ENCODE results near the gene KCNJ9.
"Not testable (repeated sequence)": the region's sequence is repeated elsewhere in the genome, so short reads cannot be mapped to it uniquely, and the experiment has no call there.

Gene KCNJ9

DNA sequence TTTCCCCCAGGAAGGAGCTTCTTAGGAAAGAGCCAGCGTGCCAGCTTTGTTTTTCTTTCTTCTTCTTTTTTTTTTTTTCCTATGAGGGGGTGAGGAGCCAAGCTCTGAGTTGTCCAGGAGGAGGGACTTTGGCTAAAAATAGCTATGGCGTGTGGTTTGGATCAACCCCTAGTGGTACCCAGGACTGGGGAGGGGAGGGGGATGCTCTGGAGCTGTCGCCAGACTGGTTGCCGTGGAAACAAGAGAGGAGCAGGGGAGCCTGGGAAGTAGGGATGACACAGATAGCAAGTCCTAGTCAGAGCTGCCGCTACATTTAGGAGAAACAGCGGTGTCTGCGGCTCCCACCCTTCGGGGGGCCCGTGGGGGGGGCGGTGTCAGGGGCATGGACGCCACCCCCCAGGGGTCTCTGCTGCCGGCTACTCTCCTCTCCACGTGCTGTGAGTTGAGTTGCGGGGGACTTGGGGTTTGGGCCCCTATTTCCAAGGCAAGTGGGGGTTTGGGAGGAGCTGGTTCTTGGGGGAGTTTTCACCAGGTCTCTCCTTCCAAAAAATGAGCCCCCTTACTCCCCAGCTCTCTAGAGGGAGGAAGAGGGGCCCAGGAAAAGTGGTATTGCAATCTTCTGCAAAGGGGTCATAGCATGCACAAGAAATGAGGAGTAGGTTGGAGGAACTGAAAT lies at the start of gene KCNJ9:
Gene KCNJ9 (plus strand): TSS at position 278 of the 676 bp plus-strand sequence. CDS start 2,493 bp downstream, outside the sequence.
- peak; percentile 68 for DNase-seq

DNA sequence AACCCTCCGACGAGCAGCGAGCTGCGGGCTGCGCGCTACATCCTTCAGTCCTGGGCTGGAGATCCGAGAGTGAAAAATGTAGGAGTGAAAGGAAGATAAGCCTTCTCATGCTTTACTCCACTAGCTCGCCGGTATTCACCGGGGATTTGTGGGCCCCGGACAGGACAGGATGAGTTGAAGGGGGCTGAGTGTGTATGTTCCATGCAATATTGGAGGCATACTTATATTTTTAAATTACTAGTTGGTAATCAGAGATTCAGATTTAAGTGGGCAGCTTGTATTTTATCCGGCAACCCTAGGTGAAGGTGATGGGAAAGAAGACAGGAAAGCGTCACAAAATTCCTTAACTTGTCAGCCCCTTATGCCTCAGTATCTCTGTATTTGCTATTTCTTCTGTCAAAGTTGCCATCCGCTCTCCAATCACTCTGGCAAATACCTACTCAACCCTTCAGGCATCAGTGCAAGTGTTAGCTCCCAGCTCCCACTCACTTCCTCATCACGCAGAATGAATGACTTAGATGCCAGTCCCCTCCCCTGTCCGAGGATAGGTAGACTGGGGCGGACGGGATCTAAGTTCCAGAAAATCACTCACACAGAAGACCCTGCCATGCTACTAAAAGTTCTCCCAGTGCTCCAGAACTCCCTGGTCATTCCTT lies 49.0 kb upstream of the KCNJ9 start:
- DNase-seq = peak; percentile 25

DNA sequence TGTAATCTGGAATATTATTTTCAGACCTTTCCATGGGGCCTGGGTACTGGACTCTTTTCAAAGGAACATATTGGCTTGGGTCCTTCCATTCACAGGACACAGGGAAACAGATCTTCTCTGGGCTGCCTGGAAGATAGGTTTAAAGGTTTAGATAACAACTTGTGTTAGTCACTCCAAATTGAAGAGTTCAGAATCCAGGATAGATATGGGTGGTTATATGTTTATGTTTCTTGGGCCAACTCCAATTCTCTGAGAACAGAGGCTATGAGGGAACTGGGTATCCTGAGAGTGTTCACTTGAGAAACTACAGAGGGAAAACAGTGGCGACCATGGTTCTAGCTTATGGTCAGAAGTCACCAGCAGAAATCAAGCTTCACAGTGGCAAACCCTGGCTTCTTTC lies 40.9 kb upstream of the KCNJ9 start:
- no peak for DNase-seq

DNA sequence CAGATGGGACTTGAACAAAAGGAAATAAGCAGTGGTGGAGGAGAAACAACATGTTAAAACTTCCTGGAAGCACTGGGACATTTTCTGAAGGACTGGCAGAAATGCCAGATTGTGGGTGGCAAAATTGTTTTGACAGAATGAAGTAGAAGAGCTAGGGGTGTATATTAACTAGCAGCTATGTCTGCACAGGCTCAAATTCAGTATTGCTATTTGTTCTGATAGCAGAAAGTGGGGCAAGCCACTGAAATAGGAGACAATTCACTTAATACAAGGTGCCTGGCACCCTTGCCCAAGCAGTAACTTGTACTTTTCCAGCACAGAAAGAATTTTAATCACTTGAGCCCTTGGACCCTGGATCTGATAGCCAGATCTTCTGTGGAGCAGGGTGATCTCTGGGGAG lies 37.8 kb upstream of the KCNJ9 start:
- no peak for DNase-seq

DNA sequence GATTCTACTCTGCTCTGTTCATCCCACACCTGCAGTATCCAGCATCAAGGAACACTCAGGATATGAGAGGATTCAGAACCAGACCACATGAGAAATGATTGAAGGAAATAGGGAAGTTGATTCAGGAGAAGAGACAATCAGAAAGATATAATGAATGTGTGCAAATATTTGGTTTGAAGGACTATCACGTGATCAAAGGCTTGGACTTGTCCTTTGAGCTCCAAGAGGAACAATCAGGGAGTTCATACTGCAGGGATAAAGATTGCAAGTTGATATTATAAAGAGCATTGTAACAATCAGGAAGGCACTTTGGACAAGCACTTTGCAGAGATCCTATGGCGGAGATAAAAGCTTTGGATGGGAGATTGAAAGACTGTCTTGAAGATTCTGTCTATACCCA lies 35.7 kb upstream of the KCNJ9 start:
- no peak for DNase-seq

DNA sequence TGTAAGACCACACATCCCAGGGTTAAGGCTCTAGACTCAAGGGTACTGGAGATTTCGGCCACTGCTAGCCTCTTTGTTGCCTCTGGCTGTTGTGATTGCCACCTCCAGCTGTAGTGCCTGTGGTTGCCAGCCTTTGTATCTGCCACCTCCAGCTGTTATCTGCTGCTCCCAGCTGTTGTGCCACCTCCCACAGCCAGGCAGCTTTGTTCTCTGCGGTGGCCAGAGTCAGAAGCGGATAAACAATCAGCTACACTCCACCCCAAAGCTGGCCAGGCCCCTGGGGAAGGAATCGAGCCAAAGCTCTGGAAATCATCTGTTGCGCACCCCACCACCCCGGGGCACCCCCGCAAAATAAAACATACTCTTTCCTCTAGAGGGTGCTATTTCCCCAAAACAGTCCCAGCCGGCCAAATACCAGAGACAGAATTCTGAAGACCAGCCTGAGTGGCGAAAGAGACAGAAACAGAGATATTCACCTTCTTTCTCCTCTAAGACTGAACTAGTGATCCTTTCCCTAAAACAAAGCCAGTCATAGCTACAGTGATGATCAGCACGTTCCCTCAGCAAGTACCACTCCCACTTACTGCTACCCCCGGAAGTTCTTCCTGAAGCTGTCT lies 34.7 kb upstream of the KCNJ9 start:
- peak; percentile 51 for DNase-seq

DNA sequence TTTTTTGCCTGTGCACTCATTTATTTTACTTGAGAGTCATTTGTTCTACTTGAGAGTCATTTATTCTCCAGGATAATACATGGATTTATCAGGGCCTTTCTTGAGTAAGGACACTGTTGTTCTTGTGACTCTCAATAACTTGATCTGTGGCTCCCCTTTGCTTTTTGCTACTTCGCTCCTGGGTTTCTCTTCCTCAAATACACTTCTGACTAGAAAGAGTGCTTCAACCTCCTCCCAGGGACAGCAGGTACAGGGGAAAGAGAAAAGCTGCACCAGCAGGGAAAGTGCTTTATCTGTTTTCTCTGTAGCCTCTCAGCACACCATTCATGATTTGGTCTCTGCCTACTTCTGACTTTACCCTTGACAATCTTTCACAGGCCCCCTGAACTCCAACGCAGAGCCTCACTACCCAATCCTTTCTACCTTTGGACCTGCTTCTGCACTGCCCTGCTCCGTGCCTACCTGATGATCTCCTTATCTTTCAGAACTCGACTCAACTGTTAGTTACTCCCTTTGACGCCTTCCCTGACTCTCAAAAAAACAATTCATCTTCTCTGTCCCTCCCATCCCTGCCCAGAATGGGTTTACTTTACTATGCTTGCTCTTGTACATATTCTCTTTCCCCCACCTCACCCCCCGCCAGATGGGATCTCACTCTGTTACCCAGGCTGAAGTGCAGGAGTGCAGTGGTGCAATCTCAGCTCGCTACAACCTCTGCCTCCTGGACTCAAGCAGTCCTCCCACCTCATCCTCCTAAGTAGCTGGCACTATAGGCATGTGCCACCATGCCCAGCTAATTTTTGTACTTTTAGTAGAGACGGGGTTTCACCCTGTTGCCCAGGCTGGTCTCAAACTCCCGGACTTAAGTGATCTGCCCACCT lies 34.0 kb upstream of the KCNJ9 start:
- DNase-seq = no peak

DNA sequence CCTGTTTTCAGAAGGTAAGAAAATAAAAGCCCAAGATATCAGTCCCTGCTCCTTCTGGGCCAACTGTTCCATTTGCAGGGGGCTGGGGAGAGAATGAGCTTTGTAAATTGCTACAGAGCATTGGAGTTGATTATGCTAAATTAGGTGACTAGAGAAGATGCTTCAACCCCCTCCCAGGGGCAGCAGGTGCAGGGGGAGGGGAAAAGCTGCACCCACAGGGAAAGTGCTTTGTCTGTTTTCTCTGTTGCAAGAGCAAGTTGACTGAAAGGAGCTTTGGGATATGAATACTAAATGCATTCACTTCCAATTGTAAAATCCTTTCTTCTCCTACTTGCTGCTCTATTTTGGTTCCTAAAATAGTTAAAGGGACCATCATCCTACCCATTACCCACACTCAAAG lies 33.0 kb upstream of the KCNJ9 start:
- DNase-seq = no peak

DNA sequence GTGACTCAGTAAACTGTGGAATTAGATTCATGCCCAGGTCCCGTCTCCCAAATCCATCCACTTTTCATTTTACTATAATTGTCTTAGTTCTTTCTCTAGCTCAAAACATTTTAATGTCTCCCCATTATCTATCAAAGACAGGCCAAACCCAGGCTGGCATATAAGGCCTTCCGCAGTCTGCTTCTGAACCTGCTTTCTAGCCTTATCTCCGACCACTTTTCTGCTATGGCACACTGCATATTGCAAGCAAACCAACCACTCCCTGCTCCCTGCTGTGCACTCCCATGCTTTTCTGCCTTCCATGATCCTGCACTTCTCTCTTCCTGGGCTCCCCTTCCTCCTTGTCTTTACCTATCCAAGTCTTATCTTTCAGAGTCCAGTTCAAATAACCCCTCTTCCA lies 32.2 kb upstream of the KCNJ9 start:
- DNase-seq = no peak

DNA sequence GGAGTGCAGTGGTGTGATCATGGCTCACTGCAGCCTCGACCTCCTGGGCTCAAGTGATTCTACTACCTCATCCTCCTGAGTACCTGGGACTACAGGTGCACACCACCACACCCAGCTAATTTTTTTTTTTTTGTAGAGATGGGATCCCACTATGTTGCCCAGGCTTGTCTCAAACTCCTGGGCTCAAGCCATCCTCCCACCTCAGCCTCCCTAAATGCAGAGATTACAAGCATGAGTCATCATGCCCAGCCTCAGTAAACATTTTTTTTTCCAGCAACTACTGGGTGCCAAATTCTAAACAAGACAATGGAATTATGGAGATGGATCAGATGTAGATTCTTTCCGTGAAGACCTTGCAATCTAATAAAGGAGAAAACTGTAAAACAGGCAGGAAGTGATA lies 31.2 kb upstream of the KCNJ9 start:
- not testable (repeated sequence) for DNase-seq

DNA sequence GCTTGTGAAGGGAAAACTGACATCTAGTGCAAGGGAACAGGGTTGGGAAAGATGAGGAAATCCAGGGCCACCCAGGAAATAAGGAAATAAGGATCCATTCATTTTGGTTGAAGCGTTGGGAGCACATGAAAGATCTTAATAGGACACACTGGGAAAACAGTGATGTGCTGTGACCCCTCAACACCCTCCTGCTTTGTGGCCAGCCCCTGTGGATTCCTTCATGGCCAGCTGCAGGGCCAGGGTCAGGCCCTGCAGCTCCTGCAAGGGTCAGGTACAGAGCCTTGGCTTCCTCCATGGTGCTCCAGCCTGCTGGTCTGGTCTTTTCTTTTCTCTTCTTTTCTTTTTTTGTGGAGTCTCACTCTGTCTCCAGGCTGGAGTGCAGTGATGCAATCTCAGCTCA lies 30.7 kb upstream of the KCNJ9 start:
- no peak for DNase-seq

DNA sequence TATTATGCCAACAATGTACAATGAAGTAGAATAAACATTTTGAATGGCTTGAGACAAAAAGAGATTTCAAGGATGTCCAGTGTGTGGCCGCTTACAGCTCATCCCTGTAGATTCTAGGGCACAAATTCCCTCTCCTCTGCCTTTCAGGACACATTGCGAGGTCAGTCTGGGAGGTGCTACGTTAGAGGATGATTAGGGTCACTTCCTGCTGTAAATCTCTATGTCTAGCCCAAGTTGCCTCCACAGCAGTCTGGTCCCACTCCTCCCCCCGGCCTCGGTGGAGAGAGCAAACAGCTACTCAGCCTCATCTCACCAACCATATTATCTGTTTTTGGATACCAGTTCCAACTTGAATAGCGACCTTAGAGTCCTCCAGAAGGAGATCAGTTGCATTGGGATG lies 28.4 kb upstream of the KCNJ9 start:
- no peak for DNase-seq

DNA sequence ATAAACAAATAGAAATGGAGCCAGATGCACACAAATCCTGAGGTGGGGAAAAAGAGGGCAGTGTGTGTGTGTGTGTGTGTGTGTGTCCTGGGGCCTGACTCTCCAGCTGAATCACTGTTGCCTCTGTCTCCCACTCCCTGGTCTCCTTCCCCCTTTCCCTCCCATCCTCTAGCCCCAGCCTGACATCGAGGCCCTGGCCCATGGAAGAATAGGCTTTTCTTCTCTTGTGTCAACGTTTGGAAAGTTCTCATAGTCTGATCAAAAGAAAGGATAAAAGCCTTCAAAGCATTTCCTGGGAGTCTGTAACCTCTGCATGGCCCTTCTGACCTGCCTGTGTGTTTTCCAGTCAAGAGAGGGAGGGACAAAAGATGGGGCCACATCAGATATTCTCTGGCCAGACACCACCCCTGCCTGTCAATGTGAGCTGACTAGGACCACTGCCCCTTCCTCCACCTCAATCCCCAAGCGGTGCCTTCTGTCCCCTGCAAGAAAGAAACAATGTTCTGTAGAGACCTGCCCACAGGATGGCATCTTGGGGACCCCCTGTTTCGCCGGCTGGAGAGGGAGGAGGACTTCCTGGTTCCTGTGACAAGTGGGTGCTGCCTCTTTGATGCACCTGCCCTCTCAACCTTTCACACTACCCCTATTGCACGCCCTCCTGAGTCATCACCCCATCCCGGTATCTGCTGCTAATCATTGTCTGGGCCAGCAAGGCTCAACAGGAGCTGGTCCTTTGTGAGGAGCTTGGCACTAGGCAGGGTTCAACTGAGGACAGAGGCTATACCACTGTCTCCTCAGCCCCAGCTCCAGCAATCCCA lies 27.6 kb upstream of the KCNJ9 start:
- no peak for DNase-seq

DNA sequence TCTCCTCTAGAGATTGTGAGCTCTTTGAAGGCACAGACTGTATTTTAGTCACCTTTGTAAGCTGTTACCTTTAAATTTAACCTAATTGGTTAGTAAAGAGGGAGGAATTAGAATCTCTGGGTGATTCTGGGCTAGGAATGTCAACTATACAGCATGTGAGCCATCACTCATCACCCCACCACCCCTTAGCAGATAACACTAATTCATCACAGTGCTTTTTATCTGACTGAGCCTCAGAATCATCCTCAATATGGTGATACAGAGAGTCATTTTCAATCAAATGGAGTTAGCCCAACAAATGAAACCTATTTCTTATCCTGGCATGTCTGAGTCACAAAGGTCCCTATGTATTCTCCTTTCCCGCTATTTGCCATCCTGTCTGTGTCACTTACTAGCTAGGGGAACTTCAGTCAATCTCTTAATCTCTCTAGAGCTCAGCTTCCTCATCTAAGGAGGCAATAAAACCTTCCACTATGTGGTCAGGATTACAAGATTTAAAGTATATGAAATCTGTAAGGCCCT lies 24.6 kb upstream of the KCNJ9 start:
- no peak for DNase-seq

DNA sequence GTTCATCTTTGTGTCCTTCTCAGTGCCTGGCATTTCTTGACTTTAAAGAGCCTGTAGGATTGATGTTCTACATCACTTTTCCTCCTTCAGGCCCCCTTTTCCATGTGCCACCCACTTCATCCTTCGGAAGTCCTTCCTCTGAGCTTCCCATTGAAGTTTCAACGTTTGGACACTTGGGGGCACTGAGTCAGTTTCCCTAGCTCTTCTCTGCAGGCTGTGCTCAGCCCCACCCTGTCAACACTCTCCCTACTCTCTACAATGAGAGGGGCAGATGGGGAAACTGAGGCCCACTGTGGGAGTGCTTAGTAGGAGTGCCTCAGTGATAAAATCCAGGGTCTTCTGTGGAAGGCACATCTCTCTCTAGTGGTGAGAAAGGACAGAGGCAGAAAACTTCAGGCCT lies 23.3 kb upstream of the KCNJ9 start:
- DNase-seq = no peak

DNA sequence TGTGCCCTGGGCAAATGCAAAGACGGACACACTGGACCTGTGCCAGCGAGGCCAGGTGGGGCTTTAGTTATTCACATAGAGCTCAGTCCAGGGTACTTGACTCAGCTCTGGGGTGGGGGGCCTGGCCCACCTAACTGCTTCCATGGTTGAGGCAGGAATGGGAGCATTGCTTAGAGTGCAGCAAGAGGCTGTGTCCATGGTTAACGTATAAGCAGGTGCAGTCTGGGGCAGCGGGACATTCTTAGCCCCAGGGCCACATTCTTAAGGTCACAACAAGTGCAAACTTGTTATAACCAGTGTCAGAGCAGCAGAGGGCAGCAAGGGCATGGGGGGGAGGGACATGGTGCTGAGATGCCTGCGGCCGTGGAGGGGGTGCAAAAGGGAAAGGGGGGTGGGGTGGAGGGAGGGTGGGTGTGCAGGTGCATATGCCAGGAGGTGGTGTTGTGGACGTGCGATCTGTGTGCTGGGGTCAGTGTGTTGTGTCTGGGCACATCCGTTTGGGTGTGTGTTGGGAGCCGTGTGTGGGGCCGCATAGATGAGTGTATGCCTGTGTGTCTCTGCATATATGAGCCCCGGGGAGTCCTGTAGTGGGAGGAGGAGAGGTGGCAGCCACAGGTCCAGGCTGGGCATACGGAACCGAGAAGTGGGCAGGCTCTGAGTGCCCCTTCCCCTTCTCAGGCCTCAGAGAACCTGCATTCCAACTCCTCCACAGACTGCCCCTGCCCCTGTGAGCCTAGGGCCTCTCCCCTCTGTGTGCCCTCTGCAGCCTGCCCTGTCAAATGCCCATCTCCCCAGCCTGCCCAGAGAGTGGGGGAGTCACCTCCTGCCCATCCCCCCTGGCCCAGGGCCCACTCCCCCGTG lies 19.7 kb upstream of the KCNJ9 start:
- no peak for DNase-seq

DNA sequence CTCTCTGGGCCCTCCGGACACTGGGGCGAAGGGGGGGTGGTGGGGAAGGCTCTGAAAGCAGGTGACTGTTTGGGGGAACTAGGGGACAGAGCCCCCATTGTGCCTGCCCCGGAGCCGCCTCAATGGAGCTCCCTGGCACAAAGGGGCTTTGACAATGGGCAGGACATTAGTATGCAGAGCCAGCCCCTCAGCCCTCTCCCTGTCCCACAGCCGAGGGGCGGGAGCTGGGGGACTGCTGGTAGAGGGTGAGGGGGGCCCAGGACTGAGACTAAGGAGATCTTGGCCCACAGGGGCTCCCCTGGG lies 19.2 kb upstream of the KCNJ9 start:
- DNase-seq = no peak

DNA sequence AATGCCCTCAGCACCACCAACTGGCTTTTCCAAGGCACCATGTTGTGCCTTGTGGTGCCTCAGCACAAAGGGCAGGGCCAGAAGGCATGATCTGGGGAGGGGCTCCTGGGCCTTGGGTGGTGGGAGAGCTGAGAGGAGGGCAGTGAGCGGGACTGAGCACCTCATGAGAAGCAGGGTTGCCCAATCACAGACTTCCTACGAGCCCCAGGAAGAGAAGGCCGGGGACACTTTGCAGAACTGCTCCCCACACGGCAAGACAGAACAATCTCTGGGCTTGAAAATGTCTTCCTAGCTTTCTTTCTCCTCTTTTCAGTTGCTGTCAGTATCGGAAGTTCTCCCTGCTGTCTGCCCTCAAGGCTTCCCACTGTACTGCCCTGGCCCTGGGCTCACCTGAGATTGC lies 18.2 kb upstream of the KCNJ9 start:
- no peak for DNase-seq

DNA sequence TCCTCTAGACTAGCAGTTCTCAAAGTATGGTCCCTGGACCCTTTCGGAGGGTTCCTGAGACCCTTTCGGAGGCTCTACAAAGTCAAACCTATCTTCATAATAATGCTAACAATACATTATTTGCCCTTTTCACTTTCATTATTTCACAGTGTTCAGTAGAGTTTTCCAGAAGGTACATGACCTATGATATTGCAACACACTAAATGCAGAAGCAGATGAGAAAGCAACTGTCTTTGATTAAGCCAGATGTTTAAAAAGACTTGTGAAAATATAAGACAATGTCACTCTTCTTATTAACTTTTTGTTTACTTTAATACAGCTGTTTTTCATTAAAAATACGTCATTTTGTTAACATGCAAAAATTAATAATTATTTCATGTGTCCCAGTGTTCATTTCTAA lies 17.2 kb upstream of the KCNJ9 start:
- no peak for DNase-seq

DNA sequence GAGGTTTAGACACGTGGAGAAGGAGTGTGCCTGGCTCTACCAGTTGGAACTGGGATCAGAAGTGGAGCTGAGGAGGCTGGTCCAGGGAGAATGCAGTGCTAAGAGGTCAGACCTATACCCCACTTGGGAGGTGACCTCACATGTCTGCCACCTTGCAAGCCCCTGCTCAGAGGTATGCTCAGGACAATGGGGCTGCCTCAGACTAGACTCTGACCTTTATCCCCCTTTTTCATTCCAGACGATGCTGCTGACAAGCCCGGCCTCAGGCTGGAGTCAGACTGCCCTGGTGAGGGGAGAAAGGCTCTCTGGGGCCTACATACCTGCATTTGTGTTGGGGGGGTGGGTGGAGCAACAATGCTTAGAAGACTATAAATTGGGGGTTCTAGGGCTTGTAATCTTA lies 16.6 kb upstream of the KCNJ9 start:
- DNase-seq = no peak
